ENCODE measurements around the gene GPC5.

DNA sequence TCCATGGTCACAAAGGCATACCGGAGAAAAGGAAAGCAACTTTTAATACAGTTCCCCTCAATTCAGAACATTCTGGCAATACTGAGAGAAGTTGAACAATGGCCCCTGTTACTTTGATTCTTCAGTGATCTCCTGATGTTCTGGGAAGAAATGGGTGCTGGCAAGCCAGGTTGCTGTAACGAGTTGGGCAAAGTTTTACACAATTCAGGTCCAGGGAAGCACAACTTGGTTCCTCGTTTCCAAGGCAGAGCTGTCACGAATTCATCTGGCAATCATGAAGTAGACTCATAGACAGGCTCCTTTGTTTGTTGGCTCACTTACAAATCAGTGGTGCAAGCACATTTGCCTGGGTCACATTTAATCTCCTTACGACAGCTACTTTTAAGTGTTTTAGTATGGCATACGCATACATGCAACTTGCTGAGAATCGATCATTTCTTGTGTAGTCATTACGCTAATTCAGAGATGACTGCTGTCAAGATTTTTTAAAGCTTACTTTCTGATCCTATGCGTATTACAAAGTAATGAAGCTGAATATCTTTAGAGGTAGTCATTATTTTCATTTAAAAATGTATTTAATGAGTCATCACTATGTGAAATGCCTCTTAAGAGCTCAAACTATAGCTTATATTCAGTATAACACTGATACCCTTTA lies 174.7 kb downstream of the GPC5 start:
- TF ChIP-seq, protein P1, sequence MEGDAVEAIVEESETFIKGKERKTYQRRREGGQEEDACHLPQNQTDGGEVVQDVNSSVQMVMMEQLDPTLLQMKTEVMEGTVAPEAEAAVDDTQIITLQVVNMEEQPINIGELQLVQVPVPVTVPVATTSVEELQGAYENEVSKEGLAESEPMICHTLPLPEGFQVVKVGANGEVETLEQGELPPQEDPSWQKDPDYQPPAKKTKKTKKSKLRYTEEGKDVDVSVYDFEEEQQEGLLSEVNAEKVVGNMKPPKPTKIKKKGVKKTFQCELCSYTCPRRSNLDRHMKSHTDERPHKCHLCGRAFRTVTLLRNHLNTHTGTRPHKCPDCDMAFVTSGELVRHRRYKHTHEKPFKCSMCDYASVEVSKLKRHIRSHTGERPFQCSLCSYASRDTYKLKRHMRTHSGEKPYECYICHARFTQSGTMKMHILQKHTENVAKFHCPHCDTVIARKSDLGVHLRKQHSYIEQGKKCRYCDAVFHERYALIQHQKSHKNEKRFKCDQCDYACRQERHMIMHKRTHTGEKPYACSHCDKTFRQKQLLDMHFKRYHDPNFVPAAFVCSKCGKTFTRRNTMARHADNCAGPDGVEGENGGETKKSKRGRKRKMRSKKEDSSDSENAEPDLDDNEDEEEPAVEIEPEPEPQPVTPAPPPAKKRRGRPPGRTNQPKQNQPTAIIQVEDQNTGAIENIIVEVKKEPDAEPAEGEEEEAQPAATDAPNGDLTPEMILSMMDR (IDR thresholded peaks at IDR 0.05): no peak
- TF ChIP-seq EZH2 (IDR thresholded peaks at IDR 0.05) (no peak), EZH2phosphoT487 (IDR thresholded peaks at IDR 0.05) (no peak)
